NCI-H2196 treated with DMSO at 0.1 percent for 48 hours (cell line): ENCODE measurements around the gene ENPEP.
"Not testable (repeated sequence)": the region's sequence is repeated elsewhere in the genome, so short reads cannot be mapped to it uniquely, and the experiment has no call there.

Source experiments
- DNase-seq: peaks from one replicate; lab custom pipeline; 2025; ENCODE audit not compliant: unreplicated experiment; lab: John Stamatoyannopoulos, UW

The ENPEP gene

GRCh38 chr4:110483516-110483915, 7.6 kb downstream of the ENPEP start:
- DNase-seq = no peak

GRCh38 chr4:110484029-110484428, 8.1 kb downstream of the ENPEP start:
- no peak for DNase-seq

DNA sequence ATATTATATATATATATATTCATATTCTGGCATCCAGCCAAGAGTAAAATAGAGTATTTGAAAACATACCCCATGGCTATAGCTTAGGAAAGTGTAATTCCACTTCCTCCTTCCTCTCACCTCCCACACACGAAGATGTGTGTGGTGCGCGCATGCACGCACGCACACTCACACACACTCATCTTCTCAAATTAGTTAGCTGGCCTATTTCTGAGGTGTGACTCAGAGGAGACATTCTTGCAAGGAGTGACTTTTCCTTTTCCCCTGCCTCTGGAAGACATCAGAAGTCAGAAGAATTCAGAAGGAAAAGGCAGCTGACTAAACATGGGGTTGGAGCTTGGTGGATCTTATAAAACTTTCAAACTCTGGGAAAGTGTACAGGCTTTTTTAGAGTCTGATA, 8.8 kb downstream of the ENPEP start:
- no peak for DNase-seq

DNA sequence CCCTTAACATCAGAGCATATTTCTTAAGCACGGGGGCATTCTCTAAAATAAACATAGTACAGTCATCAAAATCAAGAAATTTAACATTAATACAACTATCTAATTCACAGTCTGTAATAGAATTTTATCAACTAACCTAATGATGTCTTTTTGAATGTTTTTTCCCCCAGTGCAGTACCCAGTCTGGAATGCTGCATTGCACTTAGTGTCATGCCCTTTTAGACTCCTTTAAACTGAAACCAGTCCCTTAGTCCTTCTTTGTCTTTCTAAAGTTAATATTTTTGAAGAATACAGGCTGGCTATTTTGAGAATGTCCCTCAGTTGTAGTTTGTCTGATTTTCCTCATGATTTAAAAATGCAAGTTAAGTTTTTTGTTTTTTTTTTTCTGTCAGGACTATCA, 9.5 kb downstream of the ENPEP start:
- no peak for DNase-seq

- no peak for DNase-seq
Measured at GRCh38 chr4:110486256-110486655, 10.3 kb downstream of the ENPEP start.

DNA sequence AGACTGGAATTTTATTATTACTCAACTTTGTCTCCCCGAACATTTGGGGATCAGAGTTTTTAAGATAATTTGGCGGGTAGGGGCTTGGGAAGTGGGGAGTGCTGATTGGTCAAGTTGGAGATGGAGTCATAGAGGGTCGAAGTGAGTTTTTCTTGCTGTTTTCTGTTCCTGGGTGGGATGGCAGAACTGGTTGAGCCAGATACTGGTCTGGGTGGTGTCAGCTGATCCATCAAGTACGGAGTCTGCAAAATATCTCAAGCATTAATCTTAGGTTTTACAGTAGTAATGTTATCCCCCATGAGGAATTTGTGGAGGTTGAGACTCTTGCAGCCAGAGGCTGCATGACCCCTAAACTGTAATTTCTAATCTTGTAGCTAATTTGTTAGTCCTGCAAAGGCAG, 10.9 kb downstream of the ENPEP start:
- not testable (repeated sequence) for DNase-seq

DNA sequence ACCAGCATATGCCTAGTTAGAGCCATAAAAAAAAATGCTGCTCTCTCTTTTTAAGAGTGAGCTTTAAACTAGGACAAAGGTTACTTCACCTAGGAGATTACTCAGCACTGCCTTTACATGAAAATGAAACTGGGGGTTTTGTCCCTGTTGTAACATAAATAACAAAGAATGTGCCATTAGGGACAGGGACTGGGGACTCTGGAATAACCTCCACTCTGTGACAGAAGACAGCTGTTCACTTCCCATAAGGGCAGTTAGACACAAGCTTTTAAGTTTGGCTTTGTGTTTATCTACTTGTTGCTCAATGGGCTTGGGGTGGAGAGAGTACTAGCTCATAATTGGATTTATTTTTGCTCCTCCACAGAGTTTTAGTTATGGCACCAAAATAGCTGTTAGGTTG, 11.9 kb downstream of the ENPEP start:
- no peak for DNase-seq

DNA sequence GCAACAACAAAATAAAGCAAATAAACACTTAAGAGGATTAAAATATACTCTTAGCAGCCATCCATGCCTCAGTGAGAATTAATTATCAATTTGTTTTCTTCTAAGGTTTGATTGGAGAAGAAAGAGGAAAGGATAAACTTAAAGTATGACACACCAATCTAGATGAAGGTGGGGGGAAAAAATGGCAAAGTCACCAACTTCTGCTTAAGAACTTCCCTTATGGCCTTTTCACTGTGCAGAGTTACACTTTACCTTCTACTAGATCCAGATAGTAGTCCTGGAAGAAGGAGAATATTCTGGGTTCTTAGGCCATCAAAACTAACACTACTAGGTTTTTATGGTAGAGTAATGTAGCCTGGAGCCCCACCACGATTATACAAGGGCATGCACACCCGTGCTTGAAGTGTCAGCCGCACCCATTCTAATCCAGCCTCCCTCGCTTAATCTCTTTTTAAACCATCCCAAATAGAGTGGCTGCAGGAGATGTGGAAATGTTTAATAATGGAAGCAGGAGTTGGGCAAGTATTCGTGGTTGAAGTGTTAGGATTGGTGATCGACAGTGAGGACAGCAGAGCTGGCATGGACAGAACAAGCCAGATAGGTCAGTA, 14.1 kb downstream of the ENPEP start:
- no peak for DNase-seq

DNA sequence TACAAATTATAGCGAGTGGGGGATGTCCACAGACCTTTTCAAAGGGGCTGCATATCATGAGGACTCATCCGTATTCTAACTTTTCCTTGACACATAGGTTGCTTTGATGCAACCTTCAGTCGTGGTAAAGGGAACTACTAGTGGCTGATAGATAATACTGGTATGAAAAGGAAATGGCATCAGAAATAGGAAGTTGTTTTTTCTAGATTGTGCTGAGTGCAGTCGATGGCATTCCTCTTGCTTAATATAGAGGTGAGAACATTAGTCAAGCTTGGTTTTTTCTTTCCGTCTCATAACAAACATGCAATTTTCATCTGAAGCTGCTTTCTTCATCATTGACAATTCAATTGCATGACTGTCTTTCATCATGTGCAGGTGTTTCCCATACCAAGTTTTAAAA, 16.6 kb downstream of the ENPEP start:
- no peak for DNase-seq

DNA sequence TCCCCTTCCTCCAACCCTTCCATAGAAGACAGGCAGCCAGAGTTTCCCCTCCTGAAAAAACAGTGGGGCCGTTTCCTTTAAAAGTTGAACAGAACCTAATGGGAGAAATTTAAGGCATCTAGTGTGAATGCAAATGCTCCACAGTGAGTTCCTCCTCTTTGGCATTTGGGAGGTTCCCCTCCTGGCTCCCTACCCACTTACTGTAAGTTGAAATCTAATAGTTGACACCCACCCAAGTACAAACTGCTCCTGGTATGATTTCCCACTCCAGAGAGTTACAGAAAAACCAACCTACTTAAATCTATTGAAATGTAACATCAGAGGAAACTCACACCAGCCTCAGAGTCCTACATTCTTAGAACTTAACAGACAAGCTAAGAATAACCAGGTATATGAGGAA, 17.6 kb downstream of the ENPEP start:
- DNase-seq = no peak

DNA sequence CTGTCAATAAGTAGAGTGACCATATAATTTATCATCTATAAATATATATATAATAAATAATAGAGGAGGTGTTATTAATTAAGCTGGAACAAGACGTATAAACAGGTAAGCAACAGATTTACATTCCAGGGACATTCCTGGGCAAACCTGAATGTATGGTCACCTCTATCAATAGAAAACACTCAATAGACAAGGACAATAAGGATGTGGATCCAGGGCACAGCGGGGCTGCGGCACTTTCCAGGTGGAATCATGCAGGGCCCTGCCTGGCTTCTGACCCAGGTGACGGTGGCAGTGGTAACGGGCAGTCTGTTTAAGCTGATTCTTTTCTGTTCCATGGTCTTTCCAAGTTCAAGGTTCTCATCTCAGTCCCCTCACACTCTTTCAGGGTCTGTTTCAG, 22.5 kb downstream of the ENPEP start:
- DNase-seq = no peak

DNA sequence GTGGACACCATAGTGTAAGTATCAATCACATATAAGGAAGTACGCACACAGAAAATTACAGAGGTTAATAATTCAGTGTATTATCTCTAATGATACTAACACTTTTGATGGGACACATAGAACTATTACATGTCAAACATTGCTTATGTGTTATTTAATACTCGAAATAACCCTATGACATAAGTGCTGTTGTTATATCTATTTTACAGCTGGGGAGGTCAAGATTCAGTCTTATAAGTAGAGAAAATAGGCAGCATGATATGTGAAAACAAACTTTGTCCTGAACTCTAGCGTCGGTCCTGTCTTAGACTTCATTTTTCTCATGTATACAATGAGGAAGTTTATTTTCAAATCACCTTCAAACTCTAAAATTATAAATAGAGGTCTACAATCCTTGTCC, 23.2 kb downstream of the ENPEP start:
- no peak for DNase-seq

- DNase-seq = no peak
Measured at GRCh38 chr4:110501826-110502225, 25.9 kb downstream of the ENPEP start.

GRCh38 chr4:110503270-110504083, 27.5 kb downstream of the ENPEP start:
- no peak for DNase-seq

DNA sequence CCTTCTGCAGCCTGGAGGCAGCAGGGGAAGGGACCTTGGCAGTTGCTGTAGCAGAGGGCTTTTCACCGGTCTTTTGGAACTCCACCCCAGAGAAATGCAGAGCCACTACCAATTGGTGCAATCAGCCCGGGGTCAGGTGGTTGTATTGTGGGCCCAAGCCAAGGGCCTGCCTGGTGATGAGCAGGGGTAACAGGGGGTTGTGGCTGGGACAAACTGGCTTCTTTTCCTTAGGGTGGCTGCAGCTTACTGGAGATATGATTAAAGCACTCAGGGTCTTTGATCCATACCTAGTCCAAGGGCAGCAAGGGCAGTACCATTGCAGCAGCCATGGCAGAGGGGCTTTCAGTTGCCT, 28.1 kb downstream of the ENPEP start:
- DNase-seq = no peak

GRCh38 chr4:110505440-110505839, 29.5 kb downstream of the ENPEP start:
- DNase-seq = no peak

GRCh38 chr4:110508827-110509710, 33.1 kb downstream of the ENPEP start:
- DNase-seq = no peak

- DNase-seq = no peak
Measured at GRCh38 chr4:110510277-110510676, 34.3 kb downstream of the ENPEP start.

DNA sequence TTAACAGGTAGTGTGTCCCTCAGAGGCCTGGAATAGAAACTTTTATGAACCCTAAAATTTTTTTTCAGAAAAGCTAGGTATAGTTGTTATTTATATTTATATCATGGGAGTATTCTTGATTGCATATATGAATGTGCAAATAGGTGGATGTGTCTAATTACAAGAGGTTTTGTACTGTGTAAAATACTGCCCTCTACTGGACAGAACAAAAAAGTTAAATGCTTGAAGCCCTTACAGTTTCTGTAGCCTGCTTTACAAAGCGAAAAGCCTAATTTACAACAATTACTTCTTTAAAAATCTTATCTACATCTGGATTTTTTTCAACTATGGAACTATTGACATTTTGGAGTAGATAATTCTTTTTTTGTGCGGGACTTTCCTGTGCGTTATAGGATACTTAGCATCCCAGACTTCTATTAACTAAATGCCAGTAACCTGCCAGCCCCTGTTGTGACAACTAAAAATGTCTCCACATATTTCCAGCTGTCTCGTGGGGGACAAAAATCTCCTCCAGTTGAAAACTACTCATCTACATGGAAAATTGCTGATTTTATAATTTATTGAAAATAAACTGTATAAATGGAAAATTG, 35.1 kb downstream of the ENPEP start:
- no peak for DNase-seq

DNA sequence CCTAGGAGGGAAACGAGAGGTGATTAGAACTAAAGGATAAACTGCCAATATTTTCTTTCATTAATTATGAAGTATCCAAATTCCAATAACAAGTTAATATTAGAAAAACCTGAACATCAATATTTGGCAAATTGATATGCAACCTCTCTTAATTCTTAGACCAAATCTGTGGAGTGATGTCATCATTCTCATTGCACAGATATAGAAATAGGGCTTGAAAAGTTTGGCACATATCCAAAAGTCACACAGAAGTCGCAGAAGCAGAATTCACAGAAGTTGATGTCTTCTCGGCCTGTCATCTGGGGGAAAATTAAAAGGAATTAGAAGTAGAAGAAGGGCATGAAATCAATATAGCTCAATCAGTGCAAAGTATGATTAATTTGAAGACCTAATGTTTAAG, 36.9 kb downstream of the ENPEP start:
- no peak for DNase-seq

GRCh38 chr4:110514889-110515479, 39.0 kb downstream of the ENPEP start:
- DNase-seq = peak; percentile 1
